Mesenteric fat pad (tissue), 1 donor: ENCODE results near the gene ADGRL4. TPM values are rescaled to one million over a fixed set of nuclear protein-coding genes. Genes with fewer than 3 reads are reported as not detected.
"Not testable (repeated sequence)": the region's sequence is repeated elsewhere in the genome, so short reads cannot be mapped to it uniquely, and the experiment has no call there.

Experiments
- DNase-seq: peaks from one replicate; pipeline ENCODE4 v3.0.0-alpha.2; 2020; ENCODE audit warnings: low spot score
- total RNA-seq: library from RNA; stranded (reverse); fragmentation: NEBNext Ultra II Directional; extraction: Animal tissue kit (Norgen Biotek cat#: 25700); gene quantifications from one replicate; pipeline ENCODE4 v1.2.1, GENCODE V29; 2021
- donor health status: DM: yes; HTN: yes; CAD: no.

Gene ADGRL4
- total RNA-seq, 1 donor from 2014 or later = 81.8 TPM

- DNase-seq = no peak
Observed at GRCh38 chr1:78919150-78919549, 87.4 kb downstream of the ADGRL4 start.

- no peak for DNase-seq
Observed at GRCh38 chr1:78918157-78918556, 88.4 kb downstream of the ADGRL4 start.

- DNase-seq = no peak
Observed at GRCh38 chr1:78916986-78917385, 89.5 kb downstream of the ADGRL4 start.

GRCh38 chr1:78913950-78914349, 92.6 kb downstream of the ADGRL4 start:
- no peak for DNase-seq

GRCh38 chr1:78911956-78912880, 94.3 kb downstream of the ADGRL4 start:
- no peak for DNase-seq

- DNase-seq = no peak
Observed at GRCh38 chr1:78902641-78903040, 103.9 kb downstream of the ADGRL4 start.

GRCh38 chr1:78894811-78895210, 111.7 kb downstream of the ADGRL4 start:
- no peak for DNase-seq

GRCh38 chr1:78892260-78892840, 114.2 kb downstream of the ADGRL4 start:
- no peak for DNase-seq

- DNase-seq = no peak
Observed at GRCh38 chr1:78887458-78887857, 119.1 kb downstream of the ADGRL4 start.

- no peak for DNase-seq
Observed at GRCh38 chr1:78884685-78885452, 121.7 kb downstream of the ADGRL4 start.

- no peak for DNase-seq
Observed at GRCh38 chr1:78880223-78880622, 126.3 kb downstream of the ADGRL4 start.

GRCh38 chr1:78875986-78876385, 130.5 kb downstream of the ADGRL4 start:
- not testable (repeated sequence) for DNase-seq

- DNase-seq = not testable (repeated sequence)
Observed at GRCh38 chr1:78872801-78873200, 133.7 kb downstream of the ADGRL4 start.

- no peak for DNase-seq
Observed at GRCh38 chr1:78871249-78871648, 135.3 kb downstream of the ADGRL4 start.

- DNase-seq = no peak
Observed at GRCh38 chr1:78869136-78869535, 137.4 kb downstream of the ADGRL4 start.

- DNase-seq = no peak
Observed at GRCh38 chr1:78864175-78864574, 142.4 kb downstream of the ADGRL4 start.

- DNase-seq = no peak
Observed at GRCh38 chr1:78856096-78856495, 150.4 kb downstream of the ADGRL4 start.

GRCh38 chr1:78855258-78855657, 151.3 kb downstream of the ADGRL4 start:
- DNase-seq = no peak

GRCh38 chr1:78854556-78854955, 152.0 kb downstream of the ADGRL4 start:
- no peak for DNase-seq

GRCh38 chr1:78843546-78843945, 163.0 kb downstream of the ADGRL4 start:
- DNase-seq = no peak

GRCh38 chr1:78843111-78843510, 163.4 kb downstream of the ADGRL4 start:
- no peak for DNase-seq
